Uterine smooth muscle cell (primary cell): ENCODE data around the gene FAM32A. TPM values are rescaled to one million over a fixed set of nuclear protein-coding genes. Genes with fewer than 3 reads are reported as not detected.

ENCODE experiments used
- total RNA-seq: library from RNA; depleted of rRNA; stranded (reverse); fragments of >200 nt; gene quantifications from 2 replicates; pipeline ENCODE4 v1.2.3, GENCODE V29; 2014

FAM32A gene
- total RNA-seq: 76.1 and 98.6 TPM in 2 replicates

DNA sequence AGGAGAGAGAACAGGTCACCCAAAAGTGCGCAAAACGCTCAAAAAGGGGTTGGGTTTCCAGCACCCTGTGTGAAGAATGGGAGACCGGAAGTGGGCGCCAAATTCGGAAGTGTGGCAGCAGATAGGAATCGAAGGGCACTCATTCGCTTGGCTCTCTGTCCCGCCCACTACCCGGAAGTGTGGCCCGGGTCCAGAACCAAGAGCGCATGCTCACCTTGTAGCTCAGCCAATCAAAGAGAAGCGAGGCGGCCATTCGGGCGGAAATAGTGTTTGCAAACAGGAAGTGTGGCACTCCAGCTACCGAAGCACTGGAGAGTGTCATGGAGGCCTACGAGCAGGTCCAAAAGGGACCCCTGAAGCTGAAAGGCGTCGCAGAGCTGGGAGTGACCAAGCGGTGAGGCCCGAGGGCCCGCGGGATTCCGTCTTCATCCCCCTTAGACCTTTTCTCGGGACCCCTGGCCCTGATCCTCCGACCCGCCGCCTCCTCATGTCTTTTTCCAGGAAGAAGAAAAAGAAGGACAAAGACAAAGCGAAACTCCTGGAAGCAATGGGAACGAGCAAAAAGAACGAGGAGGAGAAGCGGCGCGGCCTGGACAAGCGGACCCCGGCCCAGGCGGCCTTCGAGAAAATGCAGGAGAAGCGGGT lies at the start of gene FAM32A:
TSS of gene FAM32A (plus strand) at position 288 of the 645 bp plus-strand sequence. CDS start at position 321, 33 bp downstream.

DNA sequence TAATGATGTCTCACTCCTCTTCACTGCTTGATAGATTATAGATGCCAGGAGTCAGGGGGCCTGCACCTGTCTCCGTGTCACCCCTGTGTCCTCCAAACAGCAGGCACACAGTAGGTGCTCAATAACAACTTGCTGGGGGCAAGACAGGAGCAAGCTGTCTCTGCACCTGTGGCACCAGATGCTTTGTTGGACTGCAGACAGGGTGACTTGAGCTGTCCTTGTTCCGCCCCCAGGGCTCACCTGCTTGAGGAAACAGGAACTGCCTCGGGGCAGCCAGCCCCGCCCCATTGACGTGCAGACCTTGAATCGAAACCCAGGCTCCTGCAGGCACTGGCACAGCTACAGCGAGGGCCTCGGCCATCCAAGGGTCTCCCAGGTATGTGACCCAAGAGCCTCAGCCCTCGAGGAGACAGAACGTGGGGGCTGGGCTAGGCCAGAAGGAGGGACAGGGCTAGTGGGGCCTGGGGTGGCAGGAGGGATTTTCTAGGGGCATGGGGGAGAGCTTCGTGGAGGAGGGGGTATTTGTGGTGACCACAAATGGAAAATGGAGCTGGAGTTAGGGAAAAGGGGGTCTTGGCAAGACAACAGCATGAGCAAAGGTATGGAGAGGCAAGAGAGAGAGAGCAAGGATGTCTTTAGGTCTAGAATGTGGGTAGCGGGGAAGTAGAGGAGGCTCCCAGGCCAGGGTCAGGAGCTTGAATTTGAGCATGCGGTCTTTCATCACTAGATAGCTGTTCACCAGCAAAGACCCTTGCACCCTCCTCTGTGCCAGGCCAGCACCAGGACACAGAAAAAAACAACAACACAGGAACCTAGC lies 41.6 kb upstream of the FAM32A start, which contains the start of gene HSH2D:
TSS of gene HSH2D (plus strand) at position 287 of the 817 bp plus-strand sequence. CDS start 5,066 bp downstream, outside the sequence.

DNA sequence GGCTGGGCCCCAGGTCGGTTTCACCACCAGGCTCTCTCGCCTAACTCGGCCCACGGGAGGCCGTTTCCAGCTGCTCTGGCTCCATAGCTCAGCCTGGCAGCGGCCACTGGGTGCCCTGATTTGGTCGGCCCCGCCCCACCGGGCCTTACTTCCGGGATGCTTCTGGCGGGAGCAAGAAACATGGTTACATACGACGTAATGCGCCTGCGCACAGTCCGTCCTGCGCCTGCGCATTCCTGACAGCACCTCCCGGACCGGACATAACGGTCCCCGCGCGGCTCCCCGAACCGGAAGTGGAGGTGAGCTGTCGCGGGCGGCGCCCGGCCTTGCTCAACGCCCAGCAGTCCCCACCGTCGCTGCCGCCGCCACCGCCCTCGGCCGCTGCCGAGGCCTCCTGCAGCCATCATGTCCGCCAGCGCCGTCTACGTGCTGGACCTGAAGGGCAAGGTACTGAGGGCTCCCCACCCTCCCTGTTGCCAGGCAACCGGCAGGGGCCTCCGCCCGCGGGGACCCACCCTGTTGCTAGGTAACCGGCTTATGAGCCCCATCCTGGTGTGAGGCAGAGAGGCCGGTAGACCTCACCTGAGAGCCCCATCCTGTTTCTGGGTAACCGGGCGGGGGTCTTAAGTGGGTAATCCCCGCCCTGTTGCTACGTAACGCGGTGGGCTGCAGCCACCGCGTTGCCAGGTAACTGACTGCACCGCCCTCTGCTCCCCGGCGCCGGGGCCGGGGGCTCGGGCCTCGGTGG lies 12.6 kb downstream of the FAM32A start, which contains the start of gene AP1M1:
TSS of gene AP1M1 (plus strand) at position 290 of the 748 bp plus-strand sequence. CDS start at position 406, 116 bp downstream.

Other genes with a start within 250 kb of the FAM32A start
- gene OR10H4, start 236.4 kb upstream of the FAM32A start, total RNA-seq: not detected in 2 replicates
- gene TPM4, start 108.9 kb upstream of the FAM32A start, total RNA-seq: 1,300 and 1,502 TPM in 2 replicates
- 39.9 and 63.9 TPM in 2 replicates for gene RAB8A, start 73.5 kb upstream of the FAM32A start, total RNA-seq
- gene HSH2D, start 41.7 kb upstream of the FAM32A start, total RNA-seq: not detected in 2 replicates
- gene CIB3, start 11.9 kb upstream of the FAM32A start, total RNA-seq: not detected in 2 replicates
- gene AP1M1, start 12.5 kb downstream of the FAM32A start, total RNA-seq: 56.6 and 83.2 TPM in 2 replicates
- gene KLF2, start 139.4 kb downstream of the FAM32A start, total RNA-seq: 1.00 and 2.0 TPM in 2 replicates